ENCODE results near the gene LGALS3BP.
"Not testable (repeated sequence)": the region's sequence is repeated elsewhere in the genome, so short reads cannot be mapped to it uniquely, and the experiment has no call there.

Gene LGALS3BP

GRCh38 chr17:78966910-78967600, 12.7 kb downstream of the LGALS3BP start:
- no peak for DNase-seq

- DNase-seq = no peak
Observed at GRCh38 chr17:78966123-78966813, 13.5 kb downstream of the LGALS3BP start.

GRCh38 chr17:78965491-78965924, 14.2 kb downstream of the LGALS3BP start:
- DNase-seq = peak in 1 of 51 donors; percentile 15

- no peak for DNase-seq
Observed at GRCh38 chr17:78963378-78963777, 16.3 kb downstream of the LGALS3BP start.

GRCh38 chr17:78962984-78963348, 16.8 kb downstream of the LGALS3BP start:
- DNase-seq = not testable (repeated sequence)

GRCh38 chr17:78962345-78962983, 17.3 kb downstream of the LGALS3BP start:
- no peak for DNase-seq

GRCh38 chr17:78961571-78961970, 18.2 kb downstream of the LGALS3BP start:
- no peak for DNase-seq

- no peak for DNase-seq
Observed at GRCh38 chr17:78960928-78961327, 18.8 kb downstream of the LGALS3BP start.

GRCh38 chr17:78959803-78960202, 19.9 kb downstream of the LGALS3BP start:
- no peak for DNase-seq

GRCh38 chr17:78958641-78959127, 21.0 kb downstream of the LGALS3BP start:
- DNase-seq = no peak

GRCh38 chr17:78957128-78957527, 22.6 kb downstream of the LGALS3BP start:
- peak in 9 of 51 donors; percentile 14 to 41 (median 22) for DNase-seq

- no peak for DNase-seq
Observed at GRCh38 chr17:78956254-78956653, 23.5 kb downstream of the LGALS3BP start.

GRCh38 chr17:78954684-78955083, 25.0 kb downstream of the LGALS3BP start:
- no peak for DNase-seq

- peak in 11 of 51 donors; percentile 6 to 47 (median 23) for DNase-seq
Observed at GRCh38 chr17:78953356-78954350, 26.1 kb downstream of the LGALS3BP start.

- DNase-seq = no peak
Observed at GRCh38 chr17:78952706-78953105, 27.0 kb downstream of the LGALS3BP start.

- no peak for DNase-seq
Observed at GRCh38 chr17:78951967-78952551, 27.7 kb downstream of the LGALS3BP start.

- DNase-seq = no peak
Observed at GRCh38 chr17:78950870-78951269, 28.9 kb downstream of the LGALS3BP start.

- DNase-seq = no peak
Observed at GRCh38 chr17:78947235-78948149, 32.2 kb downstream of the LGALS3BP start.

- no peak for DNase-seq
Observed at GRCh38 chr17:78946631-78947030, 33.1 kb downstream of the LGALS3BP start.

GRCh38 chr17:78946131-78946530, 33.6 kb downstream of the LGALS3BP start:
- no peak for DNase-seq

All from hypothalamus (tissue), 51 donors.